NCI-H146 (cell line): Measurements from ENCODE around the gene CAMKMT.

Experiments used
- DNase-seq: peaks from one replicate; lab custom pipeline; 2025; lab: John Stamatoyannopoulos, UW

CAMKMT gene

DNA sequence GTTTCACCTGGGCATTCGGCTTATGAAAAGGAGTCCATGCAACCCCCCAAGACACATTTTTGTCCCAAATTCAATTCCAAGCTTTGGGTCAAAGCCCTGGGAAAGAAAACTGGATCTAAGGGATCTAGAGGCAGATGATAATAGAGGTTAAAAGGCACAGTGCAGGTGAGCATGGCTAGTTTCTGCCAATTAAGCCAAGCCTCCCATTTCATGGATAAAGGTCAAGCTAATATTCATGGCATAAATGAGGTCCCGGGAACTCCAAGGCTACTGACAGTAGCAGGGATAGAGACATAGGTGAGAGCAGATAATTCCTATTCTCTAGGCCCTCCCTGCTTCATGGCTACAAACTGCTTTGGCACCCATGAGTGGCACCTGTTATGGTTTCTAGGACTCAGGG is 83.1 kb downstream of the CAMKMT start:
- DNase-seq, result no peak

DNA sequence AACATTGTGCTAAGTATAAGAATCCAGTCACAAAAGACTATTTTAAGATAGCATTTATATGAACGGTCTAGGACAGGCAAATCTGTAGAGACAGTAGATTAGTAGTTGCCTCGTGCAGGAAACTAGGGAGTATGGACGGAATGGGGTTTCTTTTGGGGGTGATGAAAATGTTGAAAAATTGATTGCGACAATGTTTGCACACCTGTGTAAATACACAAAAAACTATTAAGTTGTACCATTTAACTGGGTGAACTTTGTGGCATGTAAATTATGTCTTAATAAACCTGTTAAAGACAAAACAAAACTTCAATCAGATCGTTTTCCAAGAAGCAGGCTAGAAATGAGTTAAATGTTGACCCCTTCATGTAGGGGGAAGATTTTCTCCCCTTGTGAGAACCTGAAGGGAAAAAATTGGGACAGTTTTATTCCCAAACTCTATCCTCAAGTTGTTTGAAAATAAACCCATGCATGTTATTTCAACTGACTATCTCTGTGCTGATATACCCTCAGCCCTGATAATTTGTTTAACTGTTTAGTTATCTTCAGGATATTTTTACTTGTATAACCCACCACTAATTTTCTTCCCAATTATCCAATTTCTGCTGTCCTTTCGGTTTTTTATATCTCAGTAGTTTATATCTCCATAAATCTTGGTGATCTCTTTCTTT is 87.2 kb downstream of the CAMKMT start:
- DNase-seq, result peak; percentile 59

DNA sequence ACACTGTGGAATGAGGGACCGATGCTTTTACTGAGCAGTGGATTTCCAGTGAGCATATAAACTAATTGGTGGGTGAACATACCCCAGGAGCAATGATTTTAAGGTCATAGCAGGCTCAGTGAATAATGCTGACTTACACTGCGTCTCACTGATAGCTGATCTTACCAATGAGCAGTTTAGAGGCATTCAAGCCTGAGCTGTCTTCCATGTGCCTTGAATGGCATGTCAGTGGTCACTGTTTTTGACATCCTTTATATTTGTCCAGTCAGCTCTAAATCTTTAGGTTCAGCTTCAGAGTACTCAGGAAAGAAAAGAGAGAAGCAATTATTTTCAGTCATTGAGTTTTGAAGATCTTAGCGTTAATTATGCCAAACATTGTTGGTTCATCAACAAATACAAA is 88.3 kb downstream of the CAMKMT start:
- DNase-seq, result peak; percentile 14

DNA sequence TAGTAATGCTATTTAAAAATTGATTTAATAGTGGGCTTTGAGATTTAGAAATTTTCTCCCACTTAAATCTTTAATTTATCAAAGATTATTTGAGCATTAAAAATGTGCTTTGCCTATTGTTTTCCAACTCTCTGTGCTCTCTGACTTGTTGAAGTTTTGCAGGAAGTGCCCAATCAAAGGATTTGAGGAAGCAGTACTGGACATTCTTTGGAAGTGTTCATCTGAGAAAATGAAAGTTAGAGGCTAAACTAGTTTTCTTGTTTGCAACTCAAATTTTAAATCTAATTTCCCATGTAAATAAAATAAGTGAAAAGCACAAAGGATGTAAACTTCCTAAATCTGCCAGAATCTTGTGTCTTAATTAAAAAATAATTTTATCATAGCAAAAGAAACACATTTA is 89.1 kb downstream of the CAMKMT start:
- no peak for DNase-seq

DNA sequence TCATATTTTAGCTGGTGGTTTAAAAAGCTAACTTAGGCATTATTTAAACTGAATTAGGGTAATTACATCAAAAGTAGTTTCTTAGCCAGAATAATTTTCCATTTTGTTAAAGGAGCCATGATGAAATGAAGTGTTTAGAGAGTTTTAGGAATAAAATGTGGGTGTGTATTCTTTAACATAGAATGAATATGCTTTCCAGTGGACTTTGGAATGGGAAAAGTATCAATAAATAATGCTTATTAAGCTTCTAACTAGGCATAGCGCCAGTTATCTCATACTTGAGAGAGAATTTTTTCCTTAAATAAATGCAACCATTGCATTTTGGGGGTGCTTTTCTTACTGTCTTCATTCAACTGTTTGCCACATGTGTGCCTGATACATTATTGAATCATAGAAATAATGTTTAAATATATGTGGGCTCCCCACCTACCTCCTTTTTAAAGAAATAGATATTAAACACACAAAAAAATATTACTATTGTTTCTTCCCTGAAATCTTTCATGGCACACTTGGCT is 90.4 kb downstream of the CAMKMT start:
- no peak for DNase-seq

DNA sequence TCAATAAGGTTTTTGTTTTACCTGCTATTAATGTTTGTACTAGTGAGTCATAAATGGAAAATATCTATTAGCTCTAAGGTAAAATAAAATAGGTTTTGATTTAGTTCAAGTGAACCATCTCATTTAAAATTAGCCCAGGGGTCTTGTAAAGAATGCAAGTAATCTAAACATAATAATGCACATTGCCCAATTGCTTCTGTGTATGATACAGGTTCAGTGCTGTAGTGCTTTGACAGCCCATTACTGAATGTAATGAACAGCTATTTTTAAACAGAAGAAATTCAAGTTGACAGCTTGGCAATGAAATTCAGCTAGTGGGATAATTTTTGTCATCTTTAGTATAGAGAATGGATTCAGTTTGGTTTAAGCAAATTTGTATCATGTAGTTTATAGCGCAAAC is 91.5 kb downstream of the CAMKMT start:
- no peak for DNase-seq

DNA sequence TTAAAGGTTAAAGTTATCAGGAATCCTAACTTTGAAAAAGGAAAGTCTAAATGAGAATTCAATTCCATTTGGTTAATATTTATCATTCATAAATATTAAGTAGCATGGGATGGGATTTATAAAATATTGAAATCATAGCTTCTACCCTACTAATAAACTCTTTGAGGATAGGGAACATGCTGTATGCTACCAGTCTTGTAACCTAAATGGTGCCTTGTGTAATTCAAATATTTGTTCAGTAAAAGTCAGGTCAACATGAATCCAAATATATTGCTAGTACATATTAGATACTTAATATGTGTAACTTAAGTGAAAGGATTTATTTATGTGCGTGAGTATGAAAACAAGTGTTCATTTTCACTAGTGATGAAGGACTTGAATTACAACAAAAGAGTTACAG is 94.1 kb downstream of the CAMKMT start:
- DNase-seq, result no peak

DNA sequence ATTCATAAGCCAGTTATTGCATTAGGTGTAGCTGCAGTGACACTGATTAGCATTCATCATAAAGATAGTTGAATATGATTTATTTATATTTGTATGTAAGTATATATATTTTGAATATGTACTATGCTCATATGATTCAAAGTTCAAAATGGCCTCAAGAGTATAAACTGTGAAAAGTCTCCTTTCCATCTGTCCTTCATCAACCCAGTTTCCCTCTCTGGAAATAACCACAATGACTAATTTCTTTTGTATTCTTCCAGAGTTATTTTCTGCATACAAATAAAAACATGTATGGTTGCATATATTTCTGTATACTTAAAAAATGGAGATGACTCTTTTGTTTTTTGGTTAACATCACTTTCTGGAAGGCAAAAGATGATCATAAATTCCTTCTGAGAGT is 95.2 kb downstream of the CAMKMT start:
- DNase-seq, result no peak

DNA sequence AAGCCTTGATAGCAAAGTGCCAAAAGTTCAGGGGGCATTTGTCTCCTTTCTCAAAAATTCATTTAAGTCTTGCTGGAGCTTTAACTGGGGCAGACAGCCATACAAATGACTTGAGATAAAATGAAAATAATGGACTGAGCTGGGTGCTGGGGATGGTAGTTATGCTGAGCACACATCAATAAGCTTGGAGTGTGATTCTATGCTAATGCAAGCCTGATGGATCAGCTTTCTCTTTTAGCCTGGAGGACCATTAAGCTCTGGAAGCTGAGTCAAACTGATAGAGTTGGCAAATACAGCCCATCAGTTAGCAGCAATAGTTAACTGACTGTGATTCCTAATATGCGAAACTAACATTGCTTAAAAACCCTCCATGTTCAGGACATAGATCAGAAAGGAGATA is 98.0 kb downstream of the CAMKMT start:
- no peak for DNase-seq

DNA sequence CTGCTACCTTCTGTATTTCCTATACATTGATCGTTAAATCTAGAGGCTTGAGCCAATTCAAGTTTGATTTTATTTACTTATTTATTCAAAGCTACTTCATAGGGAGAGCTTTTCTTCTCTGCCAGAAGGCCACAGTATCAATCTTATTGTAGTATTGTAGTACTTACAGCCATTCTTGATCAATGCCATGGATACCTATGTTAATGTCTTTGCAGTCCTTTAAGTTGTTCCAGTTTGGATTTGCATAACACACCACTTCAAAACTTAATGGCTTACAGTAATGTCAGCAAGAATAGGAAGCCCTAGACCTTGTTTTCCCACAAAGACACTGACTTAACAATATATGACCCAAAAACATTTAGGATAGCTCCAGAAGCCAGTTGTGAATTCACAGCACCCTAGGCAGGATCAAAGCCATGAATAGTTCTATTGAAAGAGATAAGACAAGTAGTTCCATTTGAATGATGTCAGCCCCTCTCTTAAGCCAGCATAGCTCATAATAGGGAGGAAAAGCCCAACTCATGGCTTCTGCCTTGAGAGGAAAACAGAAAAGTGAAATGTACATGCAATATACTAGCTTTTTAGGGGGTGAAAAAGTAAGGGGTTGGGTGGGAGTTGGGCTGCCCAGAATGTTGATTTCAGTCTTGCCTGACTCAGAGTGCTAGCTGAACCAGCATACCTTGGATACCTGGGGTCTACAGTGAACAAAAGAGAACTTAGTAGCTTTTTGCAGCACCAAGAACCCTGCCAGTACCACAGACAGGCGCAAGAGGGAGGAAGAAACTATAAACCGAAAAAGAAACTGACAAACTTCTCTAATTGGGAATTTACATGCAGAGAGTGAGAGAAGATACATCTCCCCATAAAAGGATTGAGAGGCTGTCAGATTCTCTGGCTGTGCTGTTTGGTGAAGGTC is 101.4 kb downstream of the CAMKMT start:
- DNase-seq, result no peak

DNA sequence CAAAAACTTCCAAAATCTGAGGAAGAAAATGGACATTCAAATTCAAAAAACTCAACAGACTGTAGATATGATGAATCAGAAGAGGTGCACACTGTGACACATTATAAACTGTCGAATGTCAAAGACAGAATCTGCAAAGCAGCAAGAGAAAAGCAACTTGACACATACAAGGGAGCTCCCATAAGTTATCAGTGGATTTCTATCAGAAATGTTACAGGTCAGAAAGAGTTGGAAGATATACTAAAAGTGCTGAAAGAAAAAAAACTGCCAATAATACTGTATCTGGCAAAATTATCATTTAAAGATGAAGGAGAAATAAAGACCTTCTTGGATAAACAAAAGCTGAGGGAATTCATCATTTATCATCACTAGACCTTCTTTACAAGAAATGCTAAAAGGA is 102.7 kb downstream of the CAMKMT start:
- DNase-seq, result no peak

DNA sequence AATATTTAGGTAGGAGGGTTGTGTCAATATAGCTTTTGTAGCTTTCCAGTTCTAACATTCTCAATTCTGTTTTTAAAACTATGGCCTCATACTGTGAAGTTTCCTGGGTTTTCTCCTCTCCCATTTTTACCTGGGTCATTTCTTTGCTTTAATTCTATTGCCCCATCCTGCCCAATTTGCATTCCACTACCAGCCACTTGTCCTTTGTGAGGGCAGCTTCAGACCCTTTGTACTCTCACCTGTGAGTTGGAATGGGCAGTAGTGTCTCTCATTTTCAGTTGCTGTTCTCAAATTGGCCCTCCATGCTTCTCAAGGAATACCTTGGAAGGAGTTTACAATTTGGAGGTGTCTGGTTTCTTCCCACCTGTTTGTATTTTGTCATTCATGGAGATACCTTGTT is 108.4 kb downstream of the CAMKMT start:
- peak; percentile 7 for DNase-seq

DNA sequence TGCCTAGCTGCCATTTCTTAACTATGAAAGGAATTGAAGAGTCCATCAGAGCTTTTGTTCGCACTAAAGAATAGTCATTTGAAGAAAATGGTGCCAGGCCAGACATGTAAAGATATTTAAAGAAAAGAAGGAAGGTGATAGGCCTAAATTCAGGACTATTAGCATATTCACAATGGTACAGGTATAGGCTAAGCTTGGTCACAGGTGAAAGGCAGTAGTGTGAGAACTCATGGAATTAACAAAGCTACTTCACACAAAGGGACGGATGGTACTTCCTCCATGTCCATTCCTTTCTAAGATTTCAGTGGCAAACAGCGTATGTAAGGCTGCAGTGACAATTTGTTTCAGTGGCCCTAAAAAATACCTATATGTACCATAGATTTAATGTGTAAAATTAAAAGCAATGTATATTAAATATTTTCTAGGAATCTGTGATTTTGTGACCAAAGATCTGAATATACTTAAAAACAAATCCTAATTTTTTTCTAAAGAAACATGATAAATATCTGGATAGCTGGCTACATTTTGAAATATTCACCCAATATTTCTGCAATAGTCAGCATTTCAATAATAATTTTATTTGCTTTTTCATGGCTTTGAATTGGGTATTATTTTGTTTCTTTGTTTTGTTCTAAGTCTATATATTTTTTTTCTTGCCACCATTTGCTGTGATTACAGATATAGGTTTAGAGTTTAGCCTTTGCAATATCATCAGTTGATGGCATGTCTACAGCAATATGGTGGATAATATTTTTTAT is 116.1 kb downstream of the CAMKMT start:
- DNase-seq, result no peak

DNA sequence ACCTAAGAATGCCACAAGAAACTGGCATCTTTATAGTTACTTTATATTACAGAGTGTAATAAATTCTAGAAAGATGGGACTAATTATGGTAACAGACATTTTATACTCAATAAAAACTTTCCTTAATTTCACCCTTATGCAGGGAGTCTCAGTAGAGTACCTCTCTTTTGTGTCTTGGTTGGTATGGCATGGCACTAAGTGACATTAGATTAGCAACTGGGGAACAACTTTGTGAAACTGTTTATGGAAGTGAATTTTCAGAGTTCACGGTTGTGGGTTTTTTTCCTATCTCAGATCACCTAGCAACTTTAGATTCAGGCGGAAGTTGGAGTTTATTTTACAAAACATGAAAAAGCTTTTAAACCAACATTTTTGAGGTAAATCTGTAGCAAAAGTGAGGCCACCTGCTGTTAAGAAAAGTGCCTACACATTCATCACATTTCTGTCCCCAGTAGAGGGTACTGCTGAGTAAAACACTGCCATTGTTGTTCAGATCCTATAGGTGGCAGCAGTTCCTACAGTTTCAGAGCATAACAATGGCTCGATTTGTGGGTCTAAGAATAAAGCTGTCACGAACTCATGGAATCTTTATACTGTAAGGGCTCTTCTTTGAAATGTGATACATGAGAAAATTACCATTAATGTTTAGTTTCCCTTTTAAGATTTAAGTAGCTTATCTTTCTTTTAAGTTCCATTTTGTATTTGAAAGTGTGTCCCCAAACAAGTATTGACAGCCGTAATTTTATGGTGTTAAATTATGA is 117.6 kb downstream of the CAMKMT start:
- DNase-seq, result peak; percentile 89

DNA sequence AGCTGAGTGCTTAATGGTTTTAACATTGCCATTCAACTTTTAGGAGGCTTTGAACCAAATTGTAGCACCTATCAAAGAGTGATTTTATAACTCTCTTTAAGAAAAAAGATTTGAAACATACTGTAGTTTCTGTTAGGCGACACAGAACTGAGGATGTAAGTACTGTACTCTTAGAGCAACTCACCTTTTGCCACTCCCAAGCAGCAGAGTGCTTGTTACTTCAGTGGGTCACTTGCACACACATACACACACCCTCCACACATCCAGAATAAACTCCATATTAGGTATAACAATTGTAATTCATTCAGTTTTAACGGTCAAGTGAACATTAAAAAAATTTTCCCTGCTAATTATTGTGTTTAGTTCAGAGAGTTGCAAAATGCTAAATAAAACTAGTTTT is 118.3 kb downstream of the CAMKMT start:
- peak; percentile 25 for DNase-seq

DNA sequence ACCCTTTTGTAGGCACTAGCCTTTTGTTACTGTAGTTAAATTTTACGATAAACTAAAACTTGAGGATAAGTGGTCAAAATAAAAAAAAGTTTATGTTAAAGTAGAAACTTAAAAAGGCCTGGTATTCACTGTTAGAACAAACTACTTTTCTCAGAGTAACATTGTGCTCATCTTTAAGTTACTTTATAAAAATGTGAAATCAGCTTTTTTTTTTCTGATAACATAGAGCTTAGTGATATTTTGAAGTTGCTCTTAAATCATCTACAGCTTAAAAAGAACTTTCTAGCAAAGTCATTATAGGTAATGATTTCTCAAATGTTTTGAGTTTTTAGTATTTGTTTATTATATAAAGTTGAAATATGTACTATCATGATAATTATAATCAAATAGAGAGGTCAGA is 125.3 kb downstream of the CAMKMT start:
- DNase-seq, result no peak

DNA sequence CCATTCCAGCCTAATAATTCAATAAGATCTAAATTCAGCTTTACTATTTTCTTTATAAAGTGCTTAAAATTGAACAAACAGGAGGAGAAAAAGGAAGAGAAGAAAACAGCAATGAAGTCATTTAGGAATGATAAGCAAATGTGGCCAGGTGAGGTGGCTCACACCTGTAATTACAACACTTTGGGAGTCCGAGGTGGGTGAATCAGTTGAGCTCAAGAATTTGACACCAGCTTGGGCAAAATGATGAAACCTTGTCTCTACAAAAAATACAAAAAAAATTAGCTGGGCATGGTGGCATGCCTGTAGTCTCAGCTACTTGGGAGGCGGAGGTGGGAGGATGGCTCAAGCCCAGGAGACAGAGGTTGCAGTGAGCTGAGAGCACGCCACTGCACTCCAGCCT is 129.0 kb downstream of the CAMKMT start:
- no peak for DNase-seq

DNA sequence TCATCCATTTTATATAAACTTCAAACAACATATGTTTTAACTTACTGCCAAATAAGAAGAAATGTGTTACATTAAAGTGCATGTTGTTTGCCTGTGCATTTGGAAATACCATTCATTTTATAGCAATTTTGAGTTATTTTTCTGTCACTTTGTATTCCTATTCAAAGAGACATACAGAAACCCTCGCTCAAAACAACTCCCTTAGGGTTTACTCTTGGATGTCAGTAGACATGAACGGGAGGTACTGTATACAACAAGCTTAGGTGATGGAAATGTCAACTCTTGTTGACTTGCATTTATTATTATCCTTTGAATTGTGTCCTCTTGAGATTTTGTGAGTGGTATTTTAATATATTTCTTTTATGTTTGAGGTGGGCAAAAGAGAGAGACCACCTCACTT is 132.3 kb downstream of the CAMKMT start:
- no peak for DNase-seq

DNA sequence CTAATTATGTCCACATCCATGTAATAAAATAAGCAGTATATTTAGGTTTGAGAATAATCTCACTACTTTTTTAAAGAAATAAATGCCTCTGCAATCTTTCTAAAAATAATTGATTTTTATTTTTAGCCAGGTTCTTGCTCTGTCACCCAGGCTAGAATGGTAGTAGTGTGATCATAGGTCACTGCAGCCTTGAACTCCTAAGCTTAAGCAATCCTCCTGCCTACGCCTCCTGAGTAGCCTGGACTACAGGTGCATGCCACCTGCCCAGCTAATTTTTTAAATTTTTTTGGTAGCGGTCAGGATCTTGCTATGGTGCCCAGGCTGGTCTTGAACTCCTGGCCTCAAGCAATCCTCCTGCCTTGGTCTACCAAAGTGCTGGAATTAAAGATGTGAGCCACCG is 133.3 kb downstream of the CAMKMT start:
- DNase-seq, result no peak

DNA sequence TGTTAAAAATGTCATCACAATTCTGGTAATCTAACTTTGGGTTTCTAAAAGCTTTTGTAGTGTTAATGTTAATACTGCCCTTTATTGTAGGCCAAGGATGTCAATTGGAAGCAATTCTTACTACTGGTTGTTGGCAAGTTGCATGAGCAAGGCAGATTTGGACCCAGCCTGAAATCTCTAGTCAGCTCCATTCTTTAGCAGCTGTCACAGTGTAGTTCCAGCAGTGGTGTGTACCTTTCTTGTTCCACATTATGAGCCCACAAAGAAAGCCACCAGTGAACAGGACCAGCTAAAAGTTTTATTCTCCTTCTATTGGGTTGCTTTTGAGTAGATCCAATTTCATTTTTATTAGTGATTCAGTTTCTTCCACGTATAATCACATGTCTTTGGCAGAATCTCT is 133.8 kb downstream of the CAMKMT start:
- DNase-seq, result peak; percentile 23

DNA sequence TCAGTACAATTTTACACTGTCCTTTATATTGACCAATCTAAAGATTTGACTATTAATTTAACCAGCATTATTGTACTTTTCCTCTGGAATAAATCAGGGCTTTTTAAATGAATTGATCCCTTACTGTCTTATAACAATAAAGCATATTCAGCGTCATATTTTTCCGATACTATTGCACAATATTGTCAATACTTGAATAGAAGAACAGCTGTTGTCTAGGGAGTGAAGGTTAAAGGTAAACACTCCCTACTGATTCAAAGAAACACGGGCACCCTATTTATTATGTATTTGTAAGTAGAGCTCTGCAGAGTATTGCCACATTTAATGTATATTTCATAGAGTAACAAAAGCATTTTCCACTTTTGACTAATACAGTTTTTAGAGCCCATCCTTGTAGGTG is 134.4 kb downstream of the CAMKMT start:
- peak; percentile 46 for DNase-seq

DNA sequence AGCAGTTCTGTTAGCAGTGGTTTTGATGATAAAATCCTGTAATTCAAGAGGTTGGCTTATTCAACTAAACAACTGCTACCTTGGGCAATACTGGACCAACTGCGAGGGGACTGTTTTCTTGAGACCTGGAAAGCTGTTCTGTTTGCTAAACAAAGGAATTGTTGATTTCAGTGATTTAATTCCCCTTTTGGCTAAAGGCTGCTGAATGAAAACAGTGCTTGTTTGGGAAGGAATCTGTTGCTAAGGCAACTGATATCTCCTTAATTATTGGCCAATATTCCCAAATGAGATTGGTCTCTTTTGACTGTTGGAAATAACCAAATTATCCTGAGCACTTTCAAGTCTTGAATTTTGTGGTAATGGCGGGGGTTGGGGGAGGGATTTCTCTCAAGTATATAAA is 136.8 kb downstream of the CAMKMT start:
- DNase-seq, result peak; percentile 9
